NK-92 (cell line): ENCODE measurements around the gene PRSS57.
"Not testable (repeated sequence)": the region's sequence is repeated elsewhere in the genome, so short reads cannot be mapped to it uniquely, and the experiment has no call there.

Experiments used
- DNase-seq: peaks from one replicate; lab custom pipeline; 2025; ENCODE audit not compliant: unreplicated experiment; lab: John Stamatoyannopoulos, UW

The PRSS57 gene

GRCh38 chr19:698529-698928 lies 3.3 kb upstream of the PRSS57 start:
- DNase-seq: not testable (repeated sequence)

DNA sequence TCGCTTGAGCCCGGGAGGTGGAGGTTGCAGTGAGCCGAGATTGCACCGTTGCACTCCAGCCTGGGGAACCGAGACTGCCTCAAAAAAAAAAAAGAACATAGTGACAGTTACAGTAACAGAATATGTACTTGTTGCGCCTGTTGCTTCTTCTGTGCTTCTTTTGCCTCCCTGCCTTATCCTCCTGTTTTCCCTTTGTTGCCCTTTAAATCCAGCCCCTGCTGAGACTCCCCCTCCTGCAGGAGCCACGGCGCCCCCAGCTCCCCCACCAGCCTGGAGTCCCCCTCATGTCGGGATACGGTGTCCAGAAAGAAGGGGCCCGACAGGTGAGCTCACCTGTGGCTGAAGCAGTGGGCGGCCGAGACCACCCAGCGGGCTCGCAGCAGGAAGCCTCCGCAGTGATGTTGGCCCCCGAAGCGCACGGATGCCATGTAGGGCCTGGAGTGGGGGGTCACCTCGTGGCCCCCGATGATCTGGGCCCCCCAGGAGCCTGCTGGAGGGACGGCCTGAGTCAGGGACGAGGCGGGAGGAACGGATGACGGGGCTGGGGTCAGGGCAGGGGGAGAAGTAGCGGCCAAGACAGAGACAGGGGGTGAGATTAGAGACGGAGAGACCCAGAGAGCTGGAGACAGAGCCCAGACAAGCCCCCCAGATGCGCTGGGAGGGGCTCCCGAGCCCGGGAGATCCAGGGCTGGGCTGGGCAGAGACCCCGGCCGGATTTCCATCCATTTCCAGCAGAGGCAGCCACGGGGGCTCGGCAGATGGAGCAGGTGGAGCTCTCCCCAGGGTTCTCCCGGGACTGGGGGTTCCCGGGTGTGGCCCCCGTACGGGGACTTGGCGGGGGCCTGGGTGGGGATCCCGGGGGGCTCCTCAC lies 536 bp downstream of the PRSS57 start:
- no peak for DNase-seq

GRCh38 chr19:690203-690602 lies 5.0 kb downstream of the PRSS57 start:
- no peak for DNase-seq

GRCh38 chr19:688992-689391 lies 6.3 kb downstream of the PRSS57 start:
- no peak for DNase-seq

GRCh38 chr19:688214-688613 lies 7.0 kb downstream of the PRSS57 start:
- no peak for DNase-seq

GRCh38 chr19:687569-688166 lies 7.6 kb downstream of the PRSS57 start:
- DNase-seq: no peak

- no peak for DNase-seq
These were observed 8.5 kb downstream of the PRSS57 start for GRCh38 chr19:686589-687297.

DNA sequence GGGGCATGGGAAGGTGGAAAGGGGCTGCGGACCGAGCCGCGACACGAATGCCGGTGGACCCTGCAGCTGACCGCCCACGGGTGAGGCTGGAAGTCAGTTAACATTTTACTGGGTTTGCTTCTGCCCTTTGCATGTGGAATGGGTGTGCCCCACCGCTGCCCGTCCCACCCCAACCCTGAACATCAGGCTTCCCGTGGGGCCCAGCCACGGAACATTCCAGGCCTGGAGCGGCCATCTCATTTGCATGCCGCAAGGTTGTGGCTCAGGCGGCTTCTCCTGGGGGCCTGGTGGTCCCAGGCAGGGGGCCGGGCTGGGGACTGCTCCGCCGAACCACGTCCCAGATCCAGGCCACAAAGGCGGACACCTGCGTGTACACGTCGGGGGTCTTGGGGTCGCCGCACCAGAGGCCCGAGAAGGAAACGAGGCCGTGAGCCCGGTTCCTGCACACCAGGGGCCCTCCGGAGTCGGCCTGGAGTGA lies 9.8 kb downstream of the PRSS57 start:
- no peak for DNase-seq

DNA sequence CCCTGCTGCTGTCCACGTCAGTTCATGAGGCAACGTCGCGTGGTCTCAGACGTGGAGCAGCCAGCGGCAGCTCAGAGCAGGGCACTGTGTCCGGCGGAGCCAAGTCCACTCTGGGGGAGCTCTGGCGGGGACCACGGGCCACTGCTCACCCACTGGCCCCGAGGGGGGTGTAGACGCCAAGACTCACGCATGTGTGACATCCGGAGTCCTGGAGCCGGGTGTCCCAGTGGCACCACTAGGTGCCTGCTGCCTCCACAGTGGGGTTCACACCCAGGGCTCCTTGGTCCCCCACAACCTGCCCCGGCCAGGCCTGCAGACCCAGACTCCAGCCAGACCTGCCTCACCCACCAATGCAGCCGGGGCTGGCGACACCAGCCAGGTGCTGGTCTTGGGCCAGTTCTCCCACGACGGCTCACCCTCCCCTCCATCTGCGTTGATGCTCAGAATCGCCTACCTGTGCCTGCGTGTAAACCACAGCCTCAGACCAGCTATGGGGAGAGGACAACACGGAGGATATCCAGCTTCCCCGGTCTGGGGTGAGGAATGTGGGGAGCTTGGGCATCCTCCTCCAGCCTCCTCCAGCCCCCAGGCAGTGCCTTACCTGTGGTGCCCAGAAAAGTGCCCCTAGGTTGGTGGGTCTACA lies 12.5 kb downstream of the PRSS57 start:
- DNase-seq: no peak

GRCh38 chr19:681029-682019 lies 13.9 kb downstream of the PRSS57 start:
- DNase-seq: no peak

- DNase-seq: peak; percentile 95
These were observed 14.8 kb downstream of the PRSS57 start for GRCh38 chr19:680287-681028.

DNA sequence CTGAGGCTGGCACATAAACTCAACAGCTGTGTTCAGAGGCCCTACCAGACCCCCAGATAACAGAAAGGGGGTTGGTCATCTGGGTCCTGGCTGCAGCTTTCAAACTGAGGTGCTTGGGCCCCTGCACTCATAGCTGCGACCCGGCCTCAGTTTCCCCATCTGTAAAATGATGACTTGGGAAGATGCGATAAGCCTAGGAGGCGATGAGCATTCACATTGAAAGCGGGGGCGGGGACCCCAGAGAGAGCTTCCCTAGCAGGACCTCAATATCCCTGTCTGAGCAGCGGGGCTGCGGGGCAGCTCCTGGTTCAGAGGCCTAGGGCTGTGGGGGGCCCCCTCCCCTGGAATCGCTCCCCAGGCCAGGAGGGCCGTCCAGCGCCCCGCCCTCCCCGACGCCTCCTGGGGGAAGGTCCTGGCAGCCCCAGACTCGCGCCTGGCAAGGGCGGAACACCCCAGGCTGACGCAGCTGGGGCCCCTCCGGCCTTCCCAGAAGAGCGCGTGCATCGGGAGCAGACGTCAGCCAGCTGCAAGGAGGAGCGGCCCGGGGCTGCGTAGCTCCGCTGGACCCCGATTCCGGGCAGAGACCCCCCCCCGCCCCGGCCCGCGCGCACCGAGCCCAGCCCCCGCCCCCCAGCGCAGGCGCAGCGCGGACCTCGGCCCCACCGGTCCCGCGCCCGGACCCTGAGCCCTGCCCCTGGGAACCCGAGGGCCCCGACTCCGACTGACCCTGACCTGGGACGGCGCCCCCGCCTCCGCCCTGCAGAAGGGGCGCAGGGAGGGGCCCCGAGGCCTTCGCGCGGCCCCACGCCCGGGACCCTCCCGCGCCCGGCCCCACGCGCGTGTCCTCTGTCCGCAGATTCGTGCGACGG lies 15.6 kb downstream of the PRSS57 start:
- no peak for DNase-seq

GRCh38 chr19:678791-679388 lies 16.4 kb downstream of the PRSS57 start:
- no peak for DNase-seq

- DNase-seq: no peak
These were observed 17.4 kb downstream of the PRSS57 start for GRCh38 chr19:677601-678436.

- no peak for DNase-seq
These were observed 18.1 kb downstream of the PRSS57 start for GRCh38 chr19:677201-677600.

DNA sequence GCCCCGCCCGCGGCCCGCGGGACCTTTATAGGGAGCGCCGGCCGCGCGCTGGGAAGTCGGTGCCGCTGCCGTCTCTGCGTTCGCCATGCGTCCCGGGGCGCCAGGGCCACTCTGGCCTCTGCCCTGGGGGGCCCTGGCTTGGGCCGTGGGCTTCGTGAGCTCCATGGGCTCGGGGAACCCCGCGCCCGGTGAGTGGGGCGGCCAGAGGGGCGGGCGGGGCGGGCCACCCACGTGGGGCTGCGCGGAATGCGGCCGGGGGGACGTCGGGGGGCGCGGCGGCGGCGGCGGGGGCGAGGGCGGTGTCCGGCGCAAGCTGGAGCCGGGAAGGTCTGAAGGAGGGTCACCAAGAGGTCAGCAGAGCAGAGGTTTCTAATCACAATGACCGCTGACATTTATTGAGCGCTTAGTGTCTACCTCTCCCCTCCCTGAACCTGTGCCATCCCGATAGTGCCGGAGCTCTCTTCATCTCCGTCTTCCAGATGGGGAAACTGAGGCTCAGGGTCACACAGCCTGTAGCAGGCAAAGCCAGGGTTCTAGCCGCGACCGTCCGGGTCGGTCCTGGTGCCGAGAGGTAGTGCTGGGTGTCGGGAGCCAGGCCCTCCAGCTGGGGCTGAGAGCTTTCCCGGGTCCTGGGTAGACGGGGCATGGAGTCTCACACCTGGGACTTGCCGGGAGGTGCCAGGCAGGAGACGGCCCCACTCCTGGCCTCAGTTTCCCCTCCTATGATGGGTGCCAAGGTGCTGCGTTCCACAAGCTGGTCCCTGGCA lies 18.7 kb downstream of the PRSS57 start, which contains the start of gene FSTL3:
FSTL3 (plus strand) TSS at position 54 of the 767 bp plus-strand sequence; CDS start at position 86, 32 bp downstream.
- no peak for DNase-seq
